GM12878 (cell line): ENCODE data around the gene DCTN2. TPM values are rescaled to one million over a fixed set of nuclear protein-coding genes. Genes with fewer than 3 reads are reported as not detected.

Experiments
- ATAC-seq: fragments of 200-7000 bp; cut with Tn5 transposase; 3 replicates; pipeline ENCODE4 v1.9.1; 2020; ENCODE audit warnings: mild to moderate bottlenecking, moderate library complexity
- BruUV-seq: library from RNA; stranded (reverse); fragments of 400-500 nt; replicated peaks from 2 replicates; lab custom pipeline; 2021; lab: Mats Ljungman, UMichigan
- CTCF ChIA-PET: fragments of 300-600 bp; sonication (Branson Sonifier 250); formaldehyde crosslinking; extraction: SDS; loops from one replicate; lab custom pipeline; 2021; ENCODE audit warnings: inconsistent platforms; lab: Yijun Ruan, JAX
- POLR2A ChIA-PET: fragments of 350-600 bp; formaldehyde crosslinking; extraction: SDS; loops from one replicate; lab custom pipeline; 2021; ENCODE audit warnings: inconsistent platforms; lab: Charles Lee
- RAD21 ChIA-PET: fragments of 300-600 bp; sonication (Branson Sonifier 250); formaldehyde crosslinking; loops from one replicate; lab custom pipeline; 2023; ENCODE audit warnings: antibody characterized with exemption; ENCODE audit not compliant: unreplicated experiment; lab: Charles Lee
- SMC1A ChIA-PET: fragments of 300-600 bp; sonication (Branson Sonifier 250); formaldehyde crosslinking; loops from one replicate; lab custom pipeline; 2023; ENCODE audit not compliant: unreplicated experiment, uncharacterized antibody; lab: Charles Lee
- DNase-seq: peaks from one replicate; pipeline ENCODE4 v3.0.0-alpha.2; 2011; ENCODE audit warnings: low read depth, low spot score
- FAIRE-seq: peaks from 3 replicates; lab custom pipeline; 2011; peaks lifted over from hg19 to GRCh38; lab: Jason Lieb, UNC
- H2AFZ ChIP-seq: 2 replicates; pipeline ENCODE4 v1.6.0; 2011; ENCODE audit warnings: low read depth, low read length, control low read depth; ENCODE audit not compliant: control insufficient read depth
- H3K27ac ChIP-seq: 2 replicates; pipeline ENCODE4 v1.5.1; 2011; ENCODE audit warnings: control low read depth; ENCODE audit not compliant: control insufficient read depth, insufficient read depth
- H3K27me3 ChIP-seq, 2 experiments: replicated peaks in 1 of 2; 2 replicates each; pipeline versions ENCODE4 v1.6.0 to v1.6.1; 2011; ENCODE audit warnings: low read length in 1 of 2; ENCODE audit not compliant: control insufficient read depth in 2 of 2, insufficient read depth in 2 of 2
- H3K36me3 ChIP-seq, 2 experiments: 2 replicates each; pipeline ENCODE4 v1.5.1; 2011; ENCODE audit warnings: low read length in 1 of 2; ENCODE audit not compliant: control insufficient read depth in 2 of 2, insufficient read depth in 2 of 2
- H3K4me1 ChIP-seq: 2 replicates; pipeline ENCODE4 v1.6.1; 2011; ENCODE audit warnings: mild to moderate bottlenecking, low read length, moderate library complexity, mixed read lengths; ENCODE audit not compliant: control insufficient read depth, insufficient read depth
- H3K4me2 ChIP-seq: 2 replicates; pipeline ENCODE4 v1.6.0; 2011; ENCODE audit warnings: control low read depth; ENCODE audit not compliant: control insufficient read depth, insufficient read depth
- H3K4me3 ChIP-seq: fragments of 200-600 bp; sonication (generic); 2 replicates; pipeline ENCODE4 v1.5.1; 2016
- H3K79me2 ChIP-seq: 2 replicates; pipeline ENCODE4 v1.6.0; 2011; ENCODE audit warnings: low read length; ENCODE audit not compliant: control insufficient read depth, insufficient read depth
- H3K9ac ChIP-seq: 2 replicates; pipeline ENCODE4 v1.8.0; 2011; ENCODE audit warnings: low read length, control low read depth, mixed read lengths; ENCODE audit not compliant: control insufficient read depth, insufficient read depth
- H3K9me3 ChIP-seq: replicated peaks from 3 replicates; pipeline ENCODE4 v1.5.1; 2011; ENCODE audit warnings: mild to moderate bottlenecking, low read length; ENCODE audit not compliant: control insufficient read depth, insufficient read depth
- H4K20me1 ChIP-seq: 2 replicates; pipeline ENCODE4 v1.6.0; 2011; ENCODE audit not compliant: control insufficient read depth, insufficient read depth
- ATF7 ChIP-seq: fragments of 450-650 bp; IDR thresholded peaks from 2 replicates; pipeline ENCODE4 v1.6.1; 2016; ENCODE audit warnings: low read depth, mild to moderate bottlenecking
- KAT2A ChIP-seq: conservative IDR thresholded peaks from 2 replicates; pipeline ENCODE4 v1.6.1; 2011; ENCODE audit warnings: low read depth, low read length; ENCODE audit not compliant: control insufficient read depth
- NFYA ChIP-seq: IDR thresholded peaks from 2 replicates; pipeline ENCODE4 v1.6.1; 2011; ENCODE audit warnings: low read depth, mild to moderate bottlenecking, low read length, improper control_type of control experiment, borderline replicate concordance
- POLR2A ChIP-seq: IDR thresholded peaks from 2 replicates; pipeline ENCODE4 v1.6.1; 2011; ENCODE audit warnings: low read depth, mild to moderate bottlenecking, low read length
- RBBP5 ChIP-seq: fragments of 200-600 bp; sonication (generic); conservative IDR thresholded peaks from 2 replicates; pipeline ENCODE4 v1.6.1; 2016
- SMC3 ChIP-seq: IDR thresholded peaks from 2 replicates; pipeline ENCODE4 v1.6.1; 2011; ENCODE audit warnings: low read length, improper control_type of control experiment, borderline replicate concordance
- SREBF2 ChIP-seq: IDR thresholded peaks from 2 replicates; pipeline ENCODE4 v1.6.1; 2012; ENCODE audit warnings: mild to moderate bottlenecking, low read length
- WGBS: methylation state at CpG from one replicate; pipeline ENCODE4 v1.1.6; 2016; ENCODE audit warnings: low lambda C conversion rate; ENCODE audit not compliant: insufficient replicate concordance, insufficient coverage; ENCODE audit errors: missing lambda C conversion rate; 5-methylcytosine and 5-hydroxymethylcytosine counted together
- in situ Hi-C: fragments of 300-500 bp; cut with MboI; formaldehyde crosslinking; loops from 9 replicates; pipeline ENCODE4 v1.14.3; 2018; ENCODE audit warnings: mixed read lengths
- intact Hi-C: fragments of 100-400 bp; cut with micrococcal nuclease; formaldehyde crosslinking; loops from one replicate; pipeline ENCODE4 v1.14.2; 2022; ENCODE audit not compliant: unreplicated experiment
- polyA plus RNA-seq, 11 experiments: library from polyadenylated mRNA; depleted of rRNA in 4 of 11; unstranded in 6 of 11; stranded (reverse) in 5 of 11; fragments of >200 nt; fragmentation: Nextera tagmentation in 4 of 11; fragmentation: Illumina TruSeq in 1 of 11; extraction: Ambion mirVana in 4 of 11; extraction: Trizol in 1 of 11; gene quantifications; 1 replicate in 1 of 11; 2 replicates in 10 of 11; pipeline versions ENCODE4 v1.2.1 to v1.2.3, GENCODE V29; 2011 to 2016; ENCODE audit warnings: inconsistent platforms in 2 of 11, missing spikeins in 2 of 11, low read depth in 1 of 11
- total RNA-seq, 4 experiments: library from RNA; depleted of rRNA in 3 of 4; stranded (reverse); fragments of >200 nt in 3 of 4; fragmentation: Illumina TruSeq in 1 of 4; extraction: Trizol in 1 of 4; gene quantifications; 2 replicates each; pipeline versions ENCODE4 v1.2.1 to v1.2.3, GENCODE V29; 2013 to 2021

The DCTN2 gene
- total and polyA plus RNA-seq, 10 of the 15 experiments (the other 5 are each of a cell fraction or from before 2014, with no cell fraction given) = 32.3 to 171 (median 100) TPM

- ChIA-PET SMC1A (interaction anchor here (1.1 kb wide), 2 partner anchors 14 to 89 kb away, joined by 3 read pairs; no protein-coding TSS in a partner anchor), RAD21 (no interaction called here), CTCF (no interaction called here), POLR2A (no interaction called here)
- TF ChIP-seq RBBP5 = no peak
- no peak for TF ChIP-seq KAT2A
- TF ChIP-seq SREBF2 = no peak
- TF ChIP-seq SMC3 = no peak
- H3K4me2 ChIP-seq = no peak overlapping the region
- no peaks in the 10 kb centered on the region for H3K9me3 ChIP-seq
- no peak overlapping the region for H2AFZ ChIP-seq
- H3K4me1 ChIP-seq = peaks cover 6% of the 10 kb centered on the region
- no peaks in the 10 kb centered on the region for H4K20me1 ChIP-seq
- BruUV-seq = no TSS peak
- H3K36me3 ChIP-seq = peaks cover 6 to 19% of the 10 kb centered on the region in 2 experiments
- in situ Hi-C loops = no loop called here
- no peak overlapping the region for H3K27ac ChIP-seq
- FAIRE-seq (no peak), DNase-seq (no peak), ATAC-seq (no peak)
- H3K27me3 ChIP-seq = no peaks in the 10 kb centered on the region
- 84% methylated on average over 4 of the region's 4 CpGs for WGBS
- peaks cover 17% of the 10 kb centered on the region for H3K79me2 ChIP-seq
- no peak overlapping the region for H3K4me3 ChIP-seq
- intact Hi-C loops = no loop called here
- H3K9ac ChIP-seq = no peak overlapping the region
These were observed 56.9 kb downstream of the DCTN2 start for GRCh38 chr12:57490126-57490525.

- BruUV-seq = no TSS peak
- Histone ChIP-seq H3K79me2 (peaks cover 17% of the 10 kb centered on the region), H3K27ac (no peak overlapping the region), H3K9me3 (no peaks in the 10 kb centered on the region), H3K36me3 (peaks cover 6 to 19% of the 10 kb centered on the region in 2 experiments), H3K4me1 (peaks cover 6% of the 10 kb centered on the region), H2AFZ (no peak overlapping the region), H3K4me3 (peak overlapping the region; percentile 97), H4K20me1 (no peaks in the 10 kb centered on the region), H3K4me2 (peak overlapping the region; percentile 58), H3K9ac (peak overlapping the region; percentile 74), H3K27me3 (no peaks in the 10 kb centered on the region)
- 84% methylated on average over 5 of the region's 5 CpGs for WGBS
- no peak for FAIRE-seq
- CTCF ChIA-PET = interaction anchor here (0.9 to 1.0 kb wide), 2 partner anchors 12 to 30 kb away, joined by 3 to 5 read pairs; no protein-coding TSS in a partner anchor
- DNase-seq = no peak
- in situ Hi-C loops = no loop called here
- no peak for TF ChIP-seq NFYA
- no peak for TF ChIP-seq ATF7
- 0 out of 2 replicates have a peak, but pooled peaks have one; percentile 6 for TF ChIP-seq POLR2A
- POLR2A ChIA-PET = interaction anchor here (0.5 to 1.6 kb wide), 4 partner anchors 9 to 55 kb away, joined by 3 to 5 read pairs (median 4); partner anchors contain the start of gene DDIT3
- SMC1A ChIA-PET = no interaction called here
- ATAC-seq = no peak
- intact Hi-C loops = no loop called here
- RAD21 ChIA-PET = no interaction called here
These were observed 57.8 kb downstream of the DCTN2 start for GRCh38 chr12:57489157-57489641.
